ENCODE data around the gene HOXC12.

GRCh38 chr12:53972722-53973235, 18.1 kb downstream of the HOXC12 start, which contains the start of gene HOXC11:
- no peak for TF ChIP-seq SRF (IDR thresholded peaks at IDR 0.05; ENCODE audit: low read depth, low read length)
- no peak for TF ChIP-seq POLR2AphosphoS5 (IDR thresholded peaks at IDR 0.05; ENCODE audit: low read depth, low read length)
- TF ChIP-seq, protein P1, sequence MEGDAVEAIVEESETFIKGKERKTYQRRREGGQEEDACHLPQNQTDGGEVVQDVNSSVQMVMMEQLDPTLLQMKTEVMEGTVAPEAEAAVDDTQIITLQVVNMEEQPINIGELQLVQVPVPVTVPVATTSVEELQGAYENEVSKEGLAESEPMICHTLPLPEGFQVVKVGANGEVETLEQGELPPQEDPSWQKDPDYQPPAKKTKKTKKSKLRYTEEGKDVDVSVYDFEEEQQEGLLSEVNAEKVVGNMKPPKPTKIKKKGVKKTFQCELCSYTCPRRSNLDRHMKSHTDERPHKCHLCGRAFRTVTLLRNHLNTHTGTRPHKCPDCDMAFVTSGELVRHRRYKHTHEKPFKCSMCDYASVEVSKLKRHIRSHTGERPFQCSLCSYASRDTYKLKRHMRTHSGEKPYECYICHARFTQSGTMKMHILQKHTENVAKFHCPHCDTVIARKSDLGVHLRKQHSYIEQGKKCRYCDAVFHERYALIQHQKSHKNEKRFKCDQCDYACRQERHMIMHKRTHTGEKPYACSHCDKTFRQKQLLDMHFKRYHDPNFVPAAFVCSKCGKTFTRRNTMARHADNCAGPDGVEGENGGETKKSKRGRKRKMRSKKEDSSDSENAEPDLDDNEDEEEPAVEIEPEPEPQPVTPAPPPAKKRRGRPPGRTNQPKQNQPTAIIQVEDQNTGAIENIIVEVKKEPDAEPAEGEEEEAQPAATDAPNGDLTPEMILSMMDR (IDR thresholded peaks at IDR 0.05; ENCODE audit: control extremely low read depth in 1 of 3, insufficient read depth in 1 of 3, low read depth in 1 of 3, low read length in 3 of 3): no peak

Data from H1 (cell line).